GM21390 (cell line): Measurements from ENCODE around the gene SLC41A3.
"Not testable (repeated sequence)": the region's sequence is repeated elsewhere in the genome, so short reads cannot be mapped to it uniquely, and the experiment has no call there.

Experiments used
- ATAC-seq: cut with Tn5 transposase; IDR thresholded peaks from one replicate; pipeline ENCODE4 v1.9.1; 2021; ENCODE audit not compliant: unreplicated experiment

SLC41A3 gene

DNA sequence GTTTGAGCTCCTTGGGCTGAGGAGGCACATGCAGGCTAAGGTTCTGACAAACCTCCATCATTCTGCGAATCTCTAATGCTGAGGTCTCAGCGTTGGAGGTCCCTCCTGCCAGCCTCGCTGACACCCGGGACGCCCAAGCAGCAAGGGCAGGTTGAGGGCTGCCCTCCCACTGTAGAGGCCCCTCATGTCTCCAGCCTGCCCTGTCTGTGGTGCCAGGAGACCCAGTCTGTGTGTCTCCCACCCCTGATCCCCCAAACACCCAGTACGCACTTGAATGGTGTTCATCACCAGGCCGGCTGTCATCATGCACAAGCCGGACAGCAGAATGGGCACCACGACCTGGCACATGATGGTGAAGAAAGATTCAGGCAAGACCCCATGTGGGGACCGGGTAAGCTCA, 27.8 kb downstream of the SLC41A3 start:
- ATAC-seq: no peak

DNA sequence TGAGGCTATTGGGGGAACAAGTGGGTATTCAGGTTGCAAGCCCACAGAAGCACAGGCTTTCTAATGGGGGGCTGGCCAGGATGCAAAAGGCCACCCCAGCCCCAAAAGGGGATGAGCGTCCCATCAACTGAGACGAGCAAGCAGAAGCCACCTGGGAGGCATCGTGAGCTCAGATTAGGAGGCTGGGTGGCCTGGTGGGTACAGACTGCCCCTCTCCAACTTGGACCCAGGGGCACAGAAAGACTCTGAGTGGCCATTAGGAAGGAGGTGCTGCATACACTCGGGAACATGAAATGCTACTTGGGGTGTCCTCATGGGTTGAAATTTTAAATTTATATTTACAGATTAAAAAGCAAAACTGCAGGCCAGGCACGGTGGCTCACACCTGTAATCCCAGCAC, 29.1 kb downstream of the SLC41A3 start:
- no peak for ATAC-seq

DNA sequence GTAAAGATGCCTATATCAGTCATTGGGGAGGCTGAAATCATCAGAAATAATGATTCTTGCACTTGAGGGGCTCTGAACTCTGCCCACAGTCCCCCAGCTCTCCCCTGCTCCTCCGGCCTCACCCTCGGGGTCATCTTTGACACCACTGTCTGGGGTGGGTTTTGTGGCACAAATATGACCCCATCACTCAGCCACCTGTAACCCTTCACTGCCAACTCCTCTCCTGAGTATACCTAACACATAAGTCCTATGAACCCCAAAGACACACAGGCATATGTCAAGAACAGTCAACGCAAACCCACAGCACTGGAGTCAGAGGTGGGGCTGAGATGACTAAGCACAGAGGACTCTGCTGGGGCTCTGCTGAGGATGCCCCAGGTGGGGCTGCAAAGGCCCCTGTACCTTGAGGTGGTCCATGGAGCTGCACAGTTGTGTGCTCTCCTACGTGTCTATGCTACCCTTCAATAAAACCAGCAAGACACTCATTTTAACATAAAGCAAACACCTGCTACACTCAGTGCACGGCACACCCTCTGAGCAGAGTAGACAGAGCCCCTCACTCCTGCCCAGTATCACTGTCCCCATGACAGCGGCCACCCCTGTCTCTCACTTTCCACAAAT, 29.9 kb downstream of the SLC41A3 start:
- ATAC-seq: no peak

DNA sequence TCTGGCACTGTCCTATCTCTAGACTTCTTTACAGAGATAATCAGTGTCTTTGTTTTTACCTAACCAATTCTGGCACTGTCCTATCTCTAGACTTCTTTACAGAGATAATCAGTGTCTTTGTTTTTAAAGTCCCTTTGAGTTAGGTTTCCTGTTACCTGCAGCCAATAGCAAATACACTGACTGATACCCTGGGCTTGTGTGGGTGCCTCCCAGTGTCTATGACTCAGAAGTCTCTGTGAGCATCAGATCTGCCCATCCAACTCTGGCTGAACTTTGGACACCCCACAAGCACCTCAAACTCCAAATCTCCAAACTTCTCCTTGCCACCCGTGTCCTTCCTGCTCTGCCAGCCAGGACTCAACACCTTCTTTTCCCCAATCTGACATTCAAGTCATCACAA, 30.4 kb downstream of the SLC41A3 start:
- no peak for ATAC-seq

DNA sequence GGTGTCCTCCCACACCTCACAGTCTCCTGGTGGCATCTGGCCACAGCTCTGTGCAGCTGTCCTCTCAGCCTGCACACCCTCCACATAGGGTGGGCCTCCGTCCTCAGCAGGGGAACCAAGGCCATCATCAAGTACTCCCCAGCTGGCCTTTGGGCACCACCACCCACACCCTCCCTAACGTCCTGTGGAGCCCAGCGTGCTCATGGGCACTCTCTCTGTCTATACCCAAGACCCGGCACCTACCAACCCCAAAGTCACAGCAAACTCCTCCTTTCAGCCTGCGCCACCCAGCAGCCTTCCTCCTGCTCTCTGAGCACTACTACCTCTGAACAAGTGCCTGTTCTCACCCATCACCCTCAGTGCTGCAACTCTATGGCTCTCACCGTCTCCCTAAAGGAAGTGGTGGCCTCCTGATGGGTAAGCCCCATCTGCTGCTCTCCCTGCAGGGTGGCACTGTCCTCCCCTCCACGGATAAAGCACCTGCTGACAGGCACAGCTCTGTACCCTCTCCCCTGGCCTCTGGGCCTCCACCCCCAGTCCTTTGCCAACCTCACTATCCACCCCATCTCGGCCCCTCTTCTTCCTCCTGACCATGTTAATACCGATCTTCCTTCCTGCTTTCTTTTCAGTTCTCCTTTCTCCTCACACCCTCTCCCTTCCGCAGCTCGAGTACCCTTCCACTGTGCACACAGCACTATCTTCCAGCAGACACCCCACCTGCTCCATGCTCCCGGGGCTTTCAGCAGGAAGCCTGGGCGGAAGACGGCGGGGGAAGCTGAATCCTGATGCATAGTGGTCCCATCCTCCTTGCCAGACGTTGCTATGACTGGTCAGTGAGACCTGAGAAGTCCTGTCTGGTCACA, 31.5 kb downstream of the SLC41A3 start:
- ATAC-seq: no peak

DNA sequence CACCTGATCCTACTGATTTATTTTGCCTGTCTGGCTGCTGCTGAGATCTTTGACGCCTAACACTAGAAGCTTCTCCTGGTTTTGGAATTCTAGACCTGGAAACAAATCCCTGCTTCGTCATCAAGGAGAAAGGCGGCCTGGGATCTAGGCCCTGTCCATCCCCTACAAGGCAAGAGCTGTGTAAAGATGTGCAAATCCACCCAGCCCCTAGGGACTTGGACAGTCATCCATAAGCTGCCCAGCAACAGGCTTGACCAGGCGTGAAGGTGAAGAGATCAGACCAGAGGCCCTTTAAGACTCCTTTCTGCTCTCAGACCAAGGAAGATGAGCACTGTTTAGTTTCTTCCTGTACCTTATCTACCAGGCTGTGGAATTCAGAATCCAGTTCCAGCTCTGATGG, 32.2 kb downstream of the SLC41A3 start:
- no peak for ATAC-seq

DNA sequence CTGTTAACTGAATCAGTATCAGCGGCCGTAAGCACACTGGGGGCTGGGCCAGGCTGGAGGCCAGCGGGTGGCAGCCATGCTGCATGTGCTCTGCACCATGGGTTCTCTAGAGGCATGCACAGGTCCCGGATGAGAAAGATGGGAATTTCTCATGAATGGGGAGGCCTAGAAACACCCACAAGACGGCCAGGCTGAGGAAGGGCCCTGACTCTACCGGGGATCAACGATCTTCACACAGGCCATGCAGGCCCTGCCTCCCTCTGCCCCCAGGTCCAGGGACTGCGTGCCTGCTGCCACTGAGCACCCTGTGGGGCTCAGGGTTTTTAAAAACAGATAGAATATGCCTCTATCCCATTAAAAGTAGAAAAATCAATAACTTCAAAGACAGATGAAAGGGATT, 32.7 kb downstream of the SLC41A3 start:
- ATAC-seq: no peak

DNA sequence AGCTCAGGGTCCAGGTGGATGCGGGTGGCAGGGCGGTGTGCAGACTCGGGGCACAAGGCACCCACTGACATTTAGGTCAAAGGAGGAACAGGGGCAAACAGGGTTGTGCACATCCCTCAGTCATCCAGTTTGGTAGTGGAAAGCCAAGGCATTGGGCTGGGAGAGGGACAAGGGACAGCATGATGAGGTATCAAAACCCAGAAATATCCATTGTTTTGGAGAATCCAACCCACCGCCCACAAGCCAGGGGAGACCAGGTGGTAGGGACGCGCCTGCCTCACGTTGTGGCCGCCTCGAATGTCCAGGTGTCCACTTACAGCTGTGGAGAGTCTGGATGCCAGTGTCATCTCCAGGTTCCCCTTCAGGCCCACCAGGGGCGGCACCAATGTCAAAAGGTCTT, 33.3 kb downstream of the SLC41A3 start:
- no peak for ATAC-seq

DNA sequence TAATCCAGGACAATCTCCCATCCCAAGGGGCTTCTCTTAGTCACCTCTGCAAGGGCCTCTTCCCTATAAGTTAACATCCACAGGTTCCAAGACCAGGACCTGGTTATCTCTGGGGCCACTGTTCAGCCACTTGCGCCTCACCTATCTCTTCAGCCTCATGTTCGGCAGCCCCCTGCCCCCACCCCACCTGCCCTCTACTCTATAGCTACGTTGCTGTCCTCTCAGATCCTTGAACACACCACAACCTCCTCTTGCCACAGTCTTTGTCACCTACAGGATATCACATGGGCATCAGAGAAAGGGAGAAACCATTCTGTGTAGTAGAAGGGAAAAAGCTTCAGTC, 33.9 kb downstream of the SLC41A3 start:
- ATAC-seq: no peak

DNA sequence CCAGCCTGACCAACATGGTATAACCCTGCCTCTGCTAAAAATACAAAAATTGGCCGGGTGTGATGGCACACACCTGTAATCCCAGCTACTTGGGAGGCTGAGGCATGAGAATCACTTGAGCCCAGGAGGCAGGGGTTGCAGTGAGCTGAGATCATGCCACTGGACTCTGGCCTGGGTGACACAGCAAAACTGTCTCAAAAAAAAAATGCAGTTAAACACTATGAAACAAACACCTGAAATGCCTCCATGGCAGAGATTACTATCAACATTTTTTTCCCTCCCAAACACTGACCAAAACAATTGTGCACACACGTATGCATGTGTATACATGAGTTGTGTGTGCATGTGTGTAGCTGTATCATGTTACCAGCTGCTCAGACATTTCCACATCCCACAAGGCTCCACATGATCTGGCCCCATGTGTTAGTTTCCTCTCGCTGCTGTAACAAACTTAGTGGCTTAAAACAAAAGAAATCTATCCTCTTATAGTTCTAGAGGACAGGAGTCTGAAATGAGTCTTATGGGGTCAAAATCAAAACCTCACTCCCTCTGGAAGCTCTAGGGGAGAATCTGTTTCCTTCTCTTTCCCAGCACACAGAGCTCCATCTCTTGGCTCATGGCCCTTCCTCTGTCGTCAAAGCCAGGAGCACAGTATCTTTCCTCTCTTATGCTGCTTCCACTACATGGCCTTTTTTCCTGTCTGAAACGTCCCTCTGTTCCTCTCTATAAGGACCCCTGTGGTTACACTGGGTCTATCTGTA, 34.5 kb downstream of the SLC41A3 start:
- ATAC-seq: no peak

DNA sequence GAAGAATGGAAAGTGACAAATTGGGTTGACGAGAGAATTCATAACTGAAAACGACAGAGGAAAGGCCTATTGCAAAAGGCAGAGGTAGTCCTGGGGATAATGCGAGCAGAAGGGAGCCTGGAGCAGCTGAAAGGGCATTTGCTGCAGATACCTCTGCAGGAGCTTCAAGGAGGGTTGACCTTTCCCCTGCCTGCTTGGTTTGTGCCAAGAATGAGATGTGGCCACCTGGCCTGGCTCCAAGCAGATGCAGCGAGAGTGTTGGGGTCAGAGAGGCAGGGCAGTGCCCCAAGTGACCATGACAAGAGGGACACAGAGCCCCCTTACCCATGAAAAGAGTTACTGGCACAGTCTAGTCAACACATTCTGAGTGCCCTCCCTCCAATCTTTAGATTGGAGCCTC, 43.5 kb downstream of the SLC41A3 start:
- no peak for ATAC-seq

DNA sequence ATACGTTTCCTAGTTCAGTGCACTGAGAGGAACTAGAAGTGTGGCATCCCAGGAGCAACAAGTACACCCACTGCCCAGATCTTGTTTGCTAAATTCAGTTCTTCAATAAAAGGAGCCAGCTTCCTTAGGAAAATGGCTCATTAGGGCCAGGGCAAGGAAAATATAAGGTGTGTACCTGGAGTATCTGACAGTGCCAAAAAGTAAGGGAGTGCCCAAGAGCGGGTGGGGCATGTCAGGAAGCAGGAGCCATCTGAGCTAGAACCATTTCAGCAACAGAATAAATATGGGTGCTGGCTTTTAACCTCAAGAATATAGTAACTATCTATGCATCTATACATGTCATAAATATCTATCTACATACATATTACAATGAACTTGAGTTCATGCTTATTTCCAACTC, 44.1 kb downstream of the SLC41A3 start:
- ATAC-seq: no peak

DNA sequence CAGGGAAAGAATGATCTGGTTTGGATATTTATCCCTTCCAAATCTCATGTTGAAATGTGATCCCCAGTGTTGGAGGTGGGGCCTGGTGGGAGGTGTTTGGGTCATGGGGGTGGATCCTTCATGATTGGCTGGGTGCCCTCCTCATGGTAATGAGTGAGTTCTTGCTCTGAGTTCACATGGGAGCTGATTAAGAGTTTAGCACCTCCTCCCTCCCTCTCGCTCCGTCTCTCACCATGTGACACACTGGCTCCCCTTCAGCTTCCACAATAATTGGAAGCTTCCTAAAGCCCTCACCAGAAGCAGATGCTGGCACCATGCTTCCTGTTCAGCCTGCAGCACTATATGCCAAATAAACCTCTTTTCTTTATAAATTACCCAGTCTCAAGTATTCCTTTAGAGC, 45.1 kb downstream of the SLC41A3 start:
- not testable (repeated sequence) for ATAC-seq

DNA sequence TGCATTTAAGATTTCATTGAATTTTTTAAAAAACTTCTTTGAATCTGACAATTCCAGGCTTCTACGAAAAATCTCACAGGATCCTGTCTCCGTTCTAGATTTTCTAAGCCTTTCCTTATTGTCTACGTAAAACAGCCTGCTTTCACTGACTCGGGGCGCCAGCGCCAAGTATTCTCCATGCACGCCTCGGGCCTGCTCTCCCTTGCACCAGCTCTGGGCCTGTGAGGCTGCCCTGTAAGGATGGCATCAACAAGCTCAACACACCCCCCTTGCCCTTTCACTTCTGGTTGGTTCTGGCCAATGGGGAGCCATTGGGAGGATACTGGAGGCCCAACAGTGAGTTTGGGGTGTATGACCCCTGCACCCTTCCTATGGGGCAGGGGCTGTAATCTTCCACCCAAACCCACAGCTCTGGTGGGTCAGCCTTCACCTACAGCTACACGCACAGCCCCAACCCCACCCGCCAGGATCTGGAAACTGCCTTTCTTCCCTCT, 47.8 kb downstream of the SLC41A3 start:
- no peak for ATAC-seq

DNA sequence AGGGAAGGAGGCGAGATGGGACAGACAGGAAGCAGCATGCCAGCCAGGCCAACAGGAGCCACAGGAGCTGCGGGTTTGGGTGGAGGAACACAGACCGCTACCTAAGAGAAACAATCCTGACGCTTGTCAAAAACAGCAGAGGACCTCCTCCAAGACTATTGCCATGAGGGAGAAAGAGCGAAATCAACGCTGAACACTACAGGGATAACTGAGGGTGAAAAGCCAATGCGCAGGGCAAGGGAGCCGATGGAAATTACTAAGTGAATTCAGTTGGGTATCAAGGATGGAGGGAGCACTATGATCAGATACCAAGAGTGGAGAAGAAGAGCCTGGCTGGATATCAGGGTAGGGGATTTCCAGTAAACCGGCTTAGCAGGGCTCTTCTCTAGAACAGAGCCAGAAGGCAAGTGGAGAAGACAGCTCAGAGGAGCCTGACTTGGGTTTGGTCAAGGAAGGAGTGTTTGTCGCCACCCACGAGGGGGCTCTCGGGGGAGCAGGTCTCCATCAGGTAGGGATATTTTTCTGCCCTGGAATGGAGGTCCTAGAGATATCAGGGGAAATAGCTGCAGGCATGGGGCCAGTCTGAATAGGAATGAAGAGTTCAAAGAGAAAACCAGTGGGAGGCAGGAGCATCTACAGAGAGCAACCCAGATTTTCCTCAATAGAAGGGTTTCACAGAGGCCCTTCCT, 48.4 kb downstream of the SLC41A3 start:
- ATAC-seq: no peak

DNA sequence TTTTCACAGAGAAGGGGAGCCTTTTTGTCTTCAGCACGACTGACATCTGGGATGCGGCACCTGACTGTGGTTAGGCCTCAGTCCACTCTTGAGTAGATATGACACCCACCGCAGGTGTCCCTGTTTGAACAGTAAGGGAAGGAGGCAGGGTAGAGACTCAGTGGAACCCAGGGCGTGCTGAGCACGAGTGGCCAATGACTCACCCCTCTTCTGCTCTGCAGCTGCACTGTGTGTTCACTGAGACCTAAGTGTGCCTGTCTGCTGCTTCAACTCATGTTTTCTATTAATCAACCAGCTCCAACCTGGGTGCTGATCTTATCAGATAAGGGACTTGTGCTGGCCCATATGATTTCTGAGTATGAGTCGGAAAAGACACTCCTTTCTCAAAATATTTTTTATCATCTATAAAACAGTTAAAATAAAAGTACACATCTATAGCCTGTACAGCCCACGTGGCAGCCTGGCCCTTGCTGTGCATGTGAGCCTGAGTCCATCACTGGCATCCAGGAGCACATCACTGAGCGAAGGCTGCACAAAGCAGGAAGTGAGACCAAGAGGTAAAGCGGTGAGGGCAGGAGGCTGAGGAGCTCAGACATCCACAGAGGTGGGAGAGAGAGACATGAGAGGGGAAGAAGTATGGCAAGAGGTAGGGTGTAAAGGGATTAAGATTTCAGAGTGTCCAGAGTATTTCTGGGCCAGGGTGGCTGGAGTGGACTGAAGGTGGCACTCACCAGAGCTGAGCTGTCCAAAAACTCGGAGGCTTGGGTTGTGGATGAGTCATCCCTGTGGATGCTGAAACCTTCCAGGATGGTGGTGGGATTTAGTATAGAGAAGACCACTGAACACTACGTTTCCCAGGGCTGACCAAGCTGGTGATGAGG, 49.2 kb downstream of the SLC41A3 start:
- ATAC-seq: no peak

DNA sequence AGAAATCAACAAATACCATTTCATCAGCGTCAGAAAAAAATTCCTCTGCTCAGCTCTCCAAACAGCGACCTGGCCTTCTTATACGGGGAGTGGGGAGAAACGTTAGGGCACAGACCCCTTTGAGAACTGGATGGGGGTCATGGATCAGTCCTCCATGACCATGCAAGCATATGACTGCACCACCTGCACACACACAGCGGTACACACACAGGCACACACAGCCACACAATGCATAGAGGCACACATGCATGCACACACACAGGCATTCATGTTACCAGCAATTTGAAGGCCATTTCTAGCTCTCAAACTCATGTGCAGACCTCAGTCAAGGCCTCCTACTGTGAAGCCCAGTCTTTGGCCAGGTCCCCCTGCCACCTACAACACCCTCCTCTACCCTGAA, 50.2 kb downstream of the SLC41A3 start:
- no peak for ATAC-seq

DNA sequence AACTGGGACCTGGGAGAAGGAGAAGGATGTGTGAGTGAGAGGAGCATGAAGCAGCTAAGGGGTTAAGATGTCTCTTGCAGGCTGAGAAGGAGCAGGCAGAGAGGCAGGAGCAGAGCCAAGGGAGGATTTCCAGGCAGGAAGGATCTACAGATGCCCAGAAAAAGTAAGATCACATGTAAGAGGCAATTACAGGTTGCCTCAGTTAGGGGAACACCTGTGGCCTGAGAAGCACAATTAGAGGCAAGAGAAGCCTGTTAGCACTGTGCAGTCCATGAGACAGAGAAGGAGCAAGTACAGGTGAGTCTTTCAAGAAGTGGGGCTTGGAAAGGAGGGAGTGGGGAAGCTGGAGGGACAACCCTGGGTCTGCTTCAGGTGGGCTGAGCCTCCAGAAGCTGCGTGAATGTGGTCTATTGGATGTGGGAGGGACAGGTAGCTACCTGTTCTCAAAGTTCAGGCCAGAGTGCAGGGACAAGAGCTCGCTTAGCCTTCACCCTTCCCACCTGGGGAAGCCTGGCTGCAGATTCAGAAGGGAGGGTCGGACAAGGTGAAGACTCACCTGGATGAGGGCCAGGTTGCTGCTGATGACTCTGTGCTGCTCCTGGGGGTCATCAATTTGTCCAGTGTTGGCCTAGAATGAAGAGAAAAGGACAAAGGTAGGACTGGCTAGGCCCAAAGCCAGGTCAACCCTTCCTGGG, 50.7 kb downstream of the SLC41A3 start:
- no peak for ATAC-seq

DNA sequence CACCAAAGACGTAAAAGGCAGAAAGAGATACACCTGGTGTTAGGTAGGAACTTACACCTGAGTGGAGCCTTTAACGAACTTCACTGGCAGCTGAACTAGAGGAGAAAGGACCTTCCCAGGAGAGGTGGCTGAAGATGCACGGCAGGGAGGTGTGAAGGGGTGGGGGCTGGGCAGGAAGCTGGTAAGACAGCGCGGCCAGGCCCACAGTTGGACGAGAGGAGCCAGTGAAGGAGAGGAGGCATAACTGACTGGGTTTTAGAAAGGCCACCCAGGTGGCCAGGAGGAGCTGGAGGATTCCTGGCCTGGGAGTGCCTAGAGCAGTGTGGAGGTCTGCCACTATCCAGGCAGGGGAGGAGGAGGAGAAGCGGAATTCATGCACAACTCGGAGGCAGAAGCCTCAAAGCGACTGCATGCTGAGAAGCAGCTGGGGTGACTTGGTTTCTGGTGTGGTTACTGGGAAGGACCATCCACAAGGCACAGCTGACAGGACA, 51.9 kb downstream of the SLC41A3 start:
- no peak for ATAC-seq

DNA sequence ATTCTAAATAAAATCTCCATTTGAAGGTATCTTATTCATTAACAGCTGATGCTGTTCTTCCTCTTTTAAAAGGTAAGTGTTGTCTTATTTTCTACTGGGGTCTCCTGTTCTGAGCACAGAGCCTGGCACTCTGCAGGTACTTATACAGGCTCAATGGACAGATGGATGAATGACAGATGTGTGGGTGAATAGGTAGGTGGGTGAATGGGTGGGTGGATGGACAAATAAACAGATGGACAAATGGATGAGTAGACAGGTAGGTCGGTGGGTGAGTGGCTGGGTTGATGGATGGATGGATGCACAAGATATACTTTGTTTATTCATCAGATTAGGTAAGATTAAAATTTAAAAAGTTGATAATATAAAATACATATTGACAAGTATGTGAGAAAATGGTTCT, 53.5 kb downstream of the SLC41A3 start:
- no peak for ATAC-seq
